HepG2 (cell line): ENCODE results near the gene ZSCAN2. TPM values are rescaled to one million over a fixed set of nuclear protein-coding genes. Genes with fewer than 3 reads are reported as not detected.

ENCODE experiments used
- MEF2D ChIP-seq: sonication (generic); formaldehyde crosslinking; IDR thresholded peaks from 2 replicates; pipeline ENCODE4 v1.5.1; 2020; ENCODE audit warnings: mild to moderate bottlenecking, missing genetic modification reagents
- NFKBIZ ChIP-seq: IDR thresholded peaks from 2 replicates; pipeline ENCODE4 v1.6.1; 2018; ENCODE audit warnings: missing genetic modification reagents, missing compliant biosample characterization
- SRSF1 ChIP-seq: fragments of 200-400 bp; formaldehyde crosslinking; optimal IDR thresholded peaks from 2 replicates; pipeline ENCODE3; 2017; ENCODE audit warnings: mild to moderate bottlenecking, low read depth, low read length, moderate library complexity
- ZBTB33 ChIP-seq: sonication (generic); formaldehyde crosslinking; IDR thresholded peaks from 2 replicates; pipeline ENCODE4 v1.4.0; 2020; ENCODE audit warnings: missing genetic modification reagents
- ZFX ChIP-seq: sonication (generic); formaldehyde crosslinking; IDR thresholded peaks from 2 replicates; pipeline ENCODE4 v1.4.0; 2020; ENCODE audit warnings: mild to moderate bottlenecking, low read depth, missing genetic modification reagents, moderate library complexity
- ZKSCAN1 ChIP-seq: fragments of 150-350 bp; IDR thresholded peaks from 2 replicates; pipeline ENCODE4 v1.6.1; 2014; ENCODE audit warnings: low read length
- ZNF317 ChIP-seq: sonication (generic); formaldehyde crosslinking; IDR thresholded peaks from 2 replicates; pipeline ENCODE4 v1.5.0; 2020; ENCODE audit warnings: mild to moderate bottlenecking, missing genetic modification reagents
- ZNF460 ChIP-seq: sonication (generic); formaldehyde crosslinking; IDR thresholded peaks from 2 replicates; pipeline ENCODE4 v1.5.1; 2020; ENCODE audit warnings: missing genetic modification reagents, mild to moderate bottlenecking, borderline replicate concordance
- ZNF513 ChIP-seq: sonication (generic); formaldehyde crosslinking; conservative IDR thresholded peaks from 2 replicates; pipeline ENCODE4 v1.5.0; 2020; ENCODE audit warnings: missing genetic modification reagents
- ZNF749 ChIP-seq: sonication (generic); formaldehyde crosslinking; IDR thresholded peaks from 2 replicates; pipeline ENCODE4 v1.8.0; 2022; ENCODE audit warnings: mild to moderate bottlenecking, missing genetic modification reagents, moderate library complexity, borderline replicate concordance
- ZNF761 ChIP-seq: sonication (generic); formaldehyde crosslinking; conservative IDR thresholded peaks from 2 replicates; pipeline ENCODE4 v1.4.0; 2020; ENCODE audit warnings: mild to moderate bottlenecking, missing genetic modification reagents
- ZNF772 ChIP-seq: sonication (generic); formaldehyde crosslinking; IDR thresholded peaks from 2 replicates; pipeline ENCODE4 v1.5.0; 2020; ENCODE audit warnings: mild to moderate bottlenecking, missing genetic modification reagents
- ZNF775 ChIP-seq: sonication (generic); formaldehyde crosslinking; IDR thresholded peaks from 2 replicates; pipeline ENCODE4 v1.4.0; 2020; ENCODE audit warnings: missing genetic modification reagents, mild to moderate bottlenecking, moderate library complexity, borderline replicate concordance
- ZNF879 ChIP-seq: sonication (generic); formaldehyde crosslinking; IDR thresholded peaks from 2 replicates; pipeline ENCODE4 v1.8.1; 2023; ENCODE audit warnings: missing genetic modification reagents
- polyA plus RNA-seq, 8 experiments: library from polyadenylated mRNA; depleted of rRNA in 3 of 8; stranded (reverse) in 7 of 8; unstranded in 1 of 8; fragments of >200 nt; fragmentation: Illumina TruSeq in 4 of 8; extraction: Trizol in 4 of 8; gene quantifications; 2 replicates each; pipeline versions ENCODE4 v1.2.1 to v1.2.3, GENCODE V29; 2011 to 2016; ENCODE audit warnings: low read depth in 4 of 8, missing spikeins in 1 of 8, mixed read lengths in 1 of 8; ENCODE audit not compliant: insufficient read depth in 1 of 8
- total RNA-seq, 5 experiments: library from RNA; depleted of rRNA; stranded (reverse); fragments of >200 nt; fragmentation: Illumina TruSeq; extraction: Trizol; gene quantifications; 2 replicates each; pipeline ENCODE4 v1.2.3, GENCODE V29; 2016; ENCODE audit warnings: low read depth in 1 of 5
- TF ChIP-seq, protein P1 (sequence below), 2 experiments: sonication (generic) in 1 of 2; formaldehyde crosslinking in 1 of 2; IDR thresholded peaks; 2 replicates each; pipeline versions ENCODE4 v1.5.1 to v1.6.1; 2011 to 2020; ENCODE audit warnings: borderline replicate concordance in 1 of 2, low read depth in 1 of 2, low read length in 1 of 2, mild to moderate bottlenecking in 1 of 2, missing genetic modification reagents in 1 of 2, moderate library complexity in 1 of 2
- TF ChIP-seq, protein P2 (sequence below): sonication (generic); formaldehyde crosslinking; IDR thresholded peaks from 2 replicates; pipeline ENCODE4 v1.4.0; 2020; ENCODE audit warnings: missing genetic modification reagents, borderline replicate concordance
- TF ChIP-seq, protein P3 (sequence below): fragments of 450-650 bp; IDR thresholded peaks from 2 replicates; pipeline ENCODE4 v1.6.1; 2017; ENCODE audit warnings: mild to moderate bottlenecking

Gene ZSCAN2
- total and polyA plus RNA-seq, 2 of the 13 experiments (the other 11 are each of a cell fraction or from before 2014, with no cell fraction given): 11.4 to 21.5 TPM

DNA sequence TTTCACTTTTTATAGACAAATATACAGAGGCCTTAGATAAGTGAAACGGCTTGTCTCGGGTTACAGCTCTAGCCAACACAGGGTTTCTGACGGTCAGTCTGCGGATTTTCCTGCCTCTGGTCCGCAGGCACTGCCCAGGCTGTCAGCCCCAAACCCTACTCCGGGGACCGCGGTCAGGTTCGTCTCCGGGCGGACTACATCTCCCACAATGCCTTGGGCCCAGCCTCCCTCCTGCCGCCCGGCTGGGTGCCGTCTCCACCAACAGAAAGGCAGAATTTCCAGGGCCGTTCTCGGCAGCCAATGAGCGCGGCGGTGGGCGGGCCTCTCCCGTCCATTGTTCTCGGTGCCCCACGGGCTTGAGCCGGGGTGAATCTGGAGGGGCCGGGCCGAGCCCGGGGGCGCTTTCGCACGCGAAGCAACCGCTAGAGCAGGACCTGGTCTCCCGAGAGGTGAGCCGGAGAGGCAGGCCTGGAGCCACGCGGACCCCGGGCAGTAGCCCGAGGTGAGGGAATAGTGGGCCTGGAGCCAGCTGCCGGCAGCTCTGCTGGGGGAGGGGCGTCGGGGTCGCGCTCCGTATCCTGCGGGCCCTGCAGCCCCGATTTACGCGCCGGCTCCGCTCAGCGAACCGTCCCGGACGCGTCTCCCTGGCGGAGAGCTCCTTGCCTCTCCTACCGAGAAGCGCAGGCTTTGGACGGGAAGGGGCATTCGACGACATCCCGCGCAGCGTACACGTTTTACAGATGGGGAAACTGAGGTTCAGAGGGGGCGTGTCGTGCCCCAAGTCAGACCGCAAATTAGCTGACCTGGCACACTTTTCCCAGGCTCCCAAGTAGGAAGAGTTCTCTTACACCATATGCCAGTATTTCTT is at the start of gene ZSCAN2 (continued):
- TF ChIP-seq ZNF775 (CRISPR knock-in tag) (no peak), MEF2D (CRISPR knock-in tag) (peak; percentile 71), NFKBIZ (CRISPR knock-in tag) (peak; percentile 51; the same call in 1 of the 2 replicates), ZKSCAN1 (no peak), ZNF513 (no peak), ZBTB33 (CRISPR knock-in tag) (no peak), ZFX (CRISPR knock-in tag) (peak; percentile 87), ZNF317 (CRISPR knock-in tag) (no peak), ZNF761 (CRISPR knock-in tag) (no peak; the same call in 1 of the 2 replicates), ZNF749 (peak; percentile 12; the same call in 1 of the 2 replicates), ZNF772 (CRISPR knock-in tag) (peak; percentile 62; the same call in 1 of the 2 replicates), SRSF1 (no peak), ZNF460 (CRISPR knock-in tag) (no peak), ZNF879 (CRISPR knock-in tag) (peak; percentile 80; the same call in 1 of the 2 replicates)
- TF ChIP-seq, protein P1, sequence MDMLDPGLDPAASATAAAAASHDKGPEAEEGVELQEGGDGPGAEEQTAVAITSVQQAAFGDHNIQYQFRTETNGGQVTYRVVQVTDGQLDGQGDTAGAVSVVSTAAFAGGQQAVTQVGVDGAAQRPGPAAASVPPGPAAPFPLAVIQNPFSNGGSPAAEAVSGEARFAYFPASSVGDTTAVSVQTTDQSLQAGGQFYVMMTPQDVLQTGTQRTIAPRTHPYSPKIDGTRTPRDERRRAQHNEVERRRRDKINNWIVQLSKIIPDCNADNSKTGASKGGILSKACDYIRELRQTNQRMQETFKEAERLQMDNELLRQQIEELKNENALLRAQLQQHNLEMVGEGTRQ (IDR thresholded peaks at IDR 0.05; ENCODE audit: low read depth, low read length): no peak
- TF ChIP-seq, protein P1 (CRISPR knock-in tag; IDR thresholded peaks at IDR 0.05; ENCODE audit: borderline replicate concordance): peak; percentile 37; the same call in 1 of the 2 replicates
- TF ChIP-seq, protein P2, sequence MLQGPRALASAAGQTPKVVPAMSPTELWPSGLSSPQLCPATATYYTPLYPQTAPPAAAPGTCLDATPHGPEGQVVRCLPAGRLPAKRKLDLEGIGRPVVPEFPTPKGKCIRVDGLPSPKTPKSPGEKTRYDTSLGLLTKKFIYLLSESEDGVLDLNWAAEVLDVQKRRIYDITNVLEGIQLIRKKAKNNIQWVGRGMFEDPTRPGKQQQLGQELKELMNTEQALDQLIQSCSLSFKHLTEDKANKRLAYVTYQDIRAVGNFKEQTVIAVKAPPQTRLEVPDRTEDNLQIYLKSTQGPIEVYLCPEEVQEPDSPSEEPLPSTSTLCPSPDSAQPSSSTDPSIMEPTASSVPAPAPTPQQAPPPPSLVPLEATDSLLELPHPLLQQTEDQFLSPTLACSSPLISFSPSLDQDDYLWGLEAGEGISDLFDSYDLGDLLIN: peak; percentile 16; the same call in 1 of the 2 replicates
- TF ChIP-seq, protein P3, sequence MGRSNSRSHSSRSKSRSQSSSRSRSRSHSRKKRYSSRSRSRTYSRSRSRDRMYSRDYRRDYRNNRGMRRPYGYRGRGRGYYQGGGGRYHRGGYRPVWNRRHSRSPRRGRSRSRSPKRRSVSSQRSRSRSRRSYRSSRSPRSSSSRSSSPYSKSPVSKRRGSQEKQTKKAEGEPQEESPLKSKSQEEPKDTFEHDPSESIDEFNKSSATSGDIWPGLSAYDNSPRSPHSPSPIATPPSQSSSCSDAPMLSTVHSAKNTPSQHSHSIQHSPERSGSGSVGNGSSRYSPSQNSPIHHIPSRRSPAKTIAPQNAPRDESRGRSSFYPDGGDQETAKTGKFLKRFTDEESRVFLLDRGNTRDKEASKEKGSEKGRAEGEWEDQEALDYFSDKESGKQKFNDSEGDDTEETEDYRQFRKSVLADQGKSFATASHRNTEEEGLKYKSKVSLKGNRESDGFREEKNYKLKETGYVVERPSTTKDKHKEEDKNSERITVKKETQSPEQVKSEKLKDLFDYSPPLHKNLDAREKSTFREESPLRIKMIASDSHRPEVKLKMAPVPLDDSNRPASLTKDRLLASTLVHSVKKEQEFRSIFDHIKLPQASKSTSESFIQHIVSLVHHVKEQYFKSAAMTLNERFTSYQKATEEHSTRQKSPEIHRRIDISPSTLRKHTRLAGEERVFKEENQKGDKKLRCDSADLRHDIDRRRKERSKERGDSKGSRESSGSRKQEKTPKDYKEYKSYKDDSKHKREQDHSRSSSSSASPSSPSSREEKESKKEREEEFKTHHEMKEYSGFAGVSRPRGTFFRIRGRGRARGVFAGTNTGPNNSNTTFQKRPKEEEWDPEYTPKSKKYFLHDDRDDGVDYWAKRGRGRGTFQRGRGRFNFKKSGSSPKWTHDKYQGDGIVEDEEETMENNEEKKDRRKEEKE: no peak
